GM18505 (cell line): ENCODE results near the gene LRRC31.

Experiments used
- ATAC-seq: cut with Tn5 transposase; IDR thresholded peaks from one replicate; pipeline ENCODE4 v1.9.1; 2021; ENCODE audit not compliant: unreplicated experiment
- POLR2A ChIP-seq: IDR thresholded peaks from 4 replicates; pipeline ENCODE4 v1.6.1; 2011; ENCODE audit warnings: borderline replicate concordance; ENCODE audit not compliant: insufficient read depth, insufficient read length; ENCODE audit errors: extremely low read depth

LRRC31 gene

GRCh38 chr3:169869484-169870220 lies at the start of gene LRRC31:
Gene LRRC31, minus strand, starts transcription at chr3:169869935. Its CDS starts 128 bp downstream, at chr3:169869807.
- no peak for ATAC-seq
- no peak for TF ChIP-seq POLR2A

GRCh38 chr3:169914321-169914720 lies 44.6 kb upstream of the LRRC31 start:
- TF ChIP-seq POLR2A = no peak
- no peak for ATAC-seq

- no peak for TF ChIP-seq POLR2A
Observed at GRCh38 chr3:169913323-169913722, 43.6 kb upstream of the LRRC31 start.

GRCh38 chr3:169911272-169911671 lies 41.5 kb upstream of the LRRC31 start, which contains the start of gene SAMD7:
Gene SAMD7, plus strand, starts transcription at chr3:169911572. Its CDS starts 7,927 bp downstream, at chr3:169919499.
- no peak for ATAC-seq
- TF ChIP-seq POLR2A = no peak

More at GRCh38 chr3:169913323-169913722, 43.6 kb upstream of the LRRC31 start:
- no peak for ATAC-seq

GRCh38 chr3:169907944-169908343 lies 38.2 kb upstream of the LRRC31 start:
- no peak for ATAC-seq
- no peak for TF ChIP-seq POLR2A

GRCh38 chr3:169907476-169907875 lies 37.7 kb upstream of the LRRC31 start:
- no peak for ATAC-seq
- TF ChIP-seq POLR2A = no peak

GRCh38 chr3:169905404-169905803 lies 35.7 kb upstream of the LRRC31 start:
- ATAC-seq = no peak
- TF ChIP-seq POLR2A = no peak

- ATAC-seq = no peak
- no peak for TF ChIP-seq POLR2A
Observed at GRCh38 chr3:169901453-169901852, 31.7 kb upstream of the LRRC31 start.

- ATAC-seq = no peak
Observed at GRCh38 chr3:169897284-169897683, 27.5 kb upstream of the LRRC31 start.

GRCh38 chr3:169895072-169895471 lies 25.3 kb upstream of the LRRC31 start:
- ATAC-seq = no peak
- no peak for TF ChIP-seq POLR2A

More at GRCh38 chr3:169897284-169897683, 27.5 kb upstream of the LRRC31 start:
- no peak for TF ChIP-seq POLR2A

GRCh38 chr3:169894110-169894509 lies 24.4 kb upstream of the LRRC31 start:
- no peak for TF ChIP-seq POLR2A
- ATAC-seq = no peak

GRCh38 chr3:169891886-169892285 lies 22.2 kb upstream of the LRRC31 start:
- TF ChIP-seq POLR2A = no peak
- no peak for ATAC-seq

- ATAC-seq = no peak
- TF ChIP-seq POLR2A = no peak
Observed at GRCh38 chr3:169886671-169887070, 16.9 kb upstream of the LRRC31 start.

GRCh38 chr3:169880576-169881250 lies 11.0 kb upstream of the LRRC31 start:
- no peak for ATAC-seq

More at GRCh38 chr3:169880576-169881250, 11.0 kb upstream of the LRRC31 start:
- TF ChIP-seq POLR2A = no peak
